ENCODE data around the gene AGPS. TPM values are rescaled to one million over a fixed set of nuclear protein-coding genes. Genes with fewer than 3 reads are reported as not detected.

AGPS gene
- total and polyA plus RNA-seq, 9 of the 15 experiments (the other 6 are each of a cell fraction or from before 2014, with no cell fraction given), result 15.5 to 211 (median 63.1) TPM

Small RNAs within 50 kb of the gene (small RNA-seq; reads per million reads assigned to genes)
- gene RF01210, result 0.15 reads per million

Other genes with a start within 250 kb of the AGPS start
- gene HNRNPA3, start 180.0 kb upstream of the AGPS start, total RNA-seq (2014; rRNA removed), result 72.8 and 79.5 TPM in 2 replicates
- 130 and 151 TPM in 2 replicates for gene HNRNPA3, start 180.0 kb upstream of the AGPS start, total RNA-seq (2014; rRNA removed; fragmentation: Illumina TruSeq; extraction: Trizol)
- gene HNRNPA3, start 180.0 kb upstream of the AGPS start, total RNA-seq (2015; rRNA removed; fragmentation: Illumina TruSeq; extraction: Trizol), result 112 and 114 TPM in 2 replicates
- gene HNRNPA3, start 180.0 kb upstream of the AGPS start, total RNA-seq (2021), result 249 and 272 TPM in 2 replicates
- 150 and 215 TPM in 2 replicates for gene HNRNPA3, start 180.0 kb upstream of the AGPS start, polyA plus RNA-seq (2011; rRNA removed)
- 356 and 381 TPM in 2 replicates for gene HNRNPA3, start 180.0 kb upstream of the AGPS start, polyA plus RNA-seq (2014; fragmentation: Illumina TruSeq; extraction: Trizol)
- 100 to 1,000 TPM; 108 to 192 TPM for gene HNRNPA3, start 180.0 kb upstream of the AGPS start, polyA plus RNA-seq (2014; fragmentation: Nextera tagmentation; extraction: Ambion mirVana)
- 381 and 428 TPM in 2 replicates for gene HNRNPA3, start 180.0 kb upstream of the AGPS start, polyA plus RNA-seq (2014; rRNA removed)
- gene NFE2L2, start 128.0 kb upstream of the AGPS start, total RNA-seq (2014; rRNA removed), result 33.2 and 46.0 TPM in 2 replicates
- gene NFE2L2, start 128.0 kb upstream of the AGPS start, total RNA-seq (2014; rRNA removed; fragmentation: Illumina TruSeq; extraction: Trizol), result 59.3 and 72.0 TPM in 2 replicates
- 62.5 and 67.8 TPM in 2 replicates for gene NFE2L2, start 128.0 kb upstream of the AGPS start, total RNA-seq (2015; rRNA removed; fragmentation: Illumina TruSeq; extraction: Trizol)
- gene NFE2L2, start 128.0 kb upstream of the AGPS start, total RNA-seq (2021), result 60.8 and 64.8 TPM in 2 replicates
- gene NFE2L2, start 128.0 kb upstream of the AGPS start, polyA plus RNA-seq (2011; rRNA removed), result 93.2 and 120 TPM in 2 replicates
- 91.0 and 100 TPM in 2 replicates for gene NFE2L2, start 128.0 kb upstream of the AGPS start, polyA plus RNA-seq (2014; fragmentation: Illumina TruSeq; extraction: Trizol)
- 10 to 100 TPM; 29.3 to 34.8 TPM for gene NFE2L2, start 128.0 kb upstream of the AGPS start, polyA plus RNA-seq (2014; fragmentation: Nextera tagmentation; extraction: Ambion mirVana)
- gene NFE2L2, start 128.0 kb upstream of the AGPS start, polyA plus RNA-seq (2014; rRNA removed), result 54.9 and 56.3 TPM in 2 replicates